ENCODE measurements around the gene PYY. TPM values are rescaled to one million over a fixed set of nuclear protein-coding genes. Genes with fewer than 3 reads are reported as not detected.

PYY gene
- total RNA-seq, 1 donor from 2014 or later, result not detected

- Mint-ChIP-seq H3K4me1 (peaks cover 14% of the 10 kb centered on the region), H3K27me3 (ENCODE audit: low read depth) (peaks cover 65% of the 10 kb centered on the region), H3K4me3 (no peak overlapping the region), H3K36me3 (no peaks in the 10 kb centered on the region), H3K27ac (no peak overlapping the region), H3K9me3 (no peaks in the 10 kb centered on the region)
- no peak for TF ChIP-seq CTCF (IDR thresholded peaks at IDR 0.05; ENCODE audit: unreplicated experiment)
- no peak for DNase-seq (ENCODE audit: low spot score in 2 of 2, unreplicated experiment in 2 of 2)
These were observed 4.0 kb downstream of the PYY start for GRCh38 chr17:43949781-43950180.

- DNase-seq (ENCODE audit: low spot score in 2 of 2, unreplicated experiment in 2 of 2), result no peak
- Mint-ChIP-seq H3K9me3 (no peaks in the 10 kb centered on the region), H3K36me3 (no peaks in the 10 kb centered on the region), H3K27me3 (ENCODE audit: low read depth) (peaks cover 35% of the 10 kb centered on the region), H3K4me1 (peaks cover 10% of the 10 kb centered on the region), H3K4me3 (no peak overlapping the region), H3K27ac (no peak overlapping the region)
- no peak for TF ChIP-seq CTCF (IDR thresholded peaks at IDR 0.05; ENCODE audit: unreplicated experiment)
These were observed 7.0 kb downstream of the PYY start for GRCh38 chr17:43946781-43947180.

GRCh38 chr17:43945074-43945829 lies 8.5 kb downstream of the PYY start:
- H3K4me1 Mint-ChIP-seq, result peaks cover 10% of the 10 kb centered on the region
- H3K27me3 Mint-ChIP-seq (ENCODE audit: low read depth), result peaks cover 23% of the 10 kb centered on the region
- TF ChIP-seq CTCF (IDR thresholded peaks at IDR 0.05; ENCODE audit: unreplicated experiment), result no peak
- no peak for DNase-seq (ENCODE audit: low spot score in 2 of 2, unreplicated experiment in 2 of 2)
- no peak overlapping the region for H3K27ac Mint-ChIP-seq
- no peak overlapping the region for H3K4me3 Mint-ChIP-seq
- no peaks in the 10 kb centered on the region for H3K9me3 Mint-ChIP-seq
- H3K36me3 Mint-ChIP-seq, result no peaks in the 10 kb centered on the region

GRCh38 chr17:43942051-43942685 lies 11.6 kb downstream of the PYY start, which contains the start of gene PPY:
Gene PPY (minus strand): TSS chr17:43942476. CDS start chr17:43941654, 822 bp downstream.
- DNase-seq (ENCODE audit: low spot score in 2 of 2, unreplicated experiment in 2 of 2), result no peak

GRCh38 chr17:43940630-43941029 lies 13.1 kb downstream of the PYY start:
- peak in 1 of 2 experiments; percentile 66 for DNase-seq (ENCODE audit: low spot score in 2 of 2, unreplicated experiment in 2 of 2)
- Mint-ChIP-seq H3K27me3 (ENCODE audit: low read depth) (peaks cover 25% of the 10 kb centered on the region), H3K4me3 (no peak overlapping the region), H3K27ac (no peak overlapping the region), H3K36me3 (no peaks in the 10 kb centered on the region), H3K9me3 (no peaks in the 10 kb centered on the region), H3K4me1 (peaks cover 13% of the 10 kb centered on the region)
- peak; percentile 69 for TF ChIP-seq CTCF (IDR thresholded peaks at IDR 0.05; ENCODE audit: unreplicated experiment)

More at GRCh38 chr17:43942051-43942685, 11.6 kb downstream of the PYY start, which contains the start of gene PPY:
- H3K27ac Mint-ChIP-seq, result no peak within 1 kb of the TSS
- no peak for TF ChIP-seq CTCF (IDR thresholded peaks at IDR 0.05; ENCODE audit: unreplicated experiment)
- H3K36me3 Mint-ChIP-seq, result no peaks in the 10 kb centered on the region
- peaks cover 20% of the 10 kb centered on the region for H3K27me3 Mint-ChIP-seq (ENCODE audit: low read depth)
- no peaks in the 10 kb centered on the region for H3K9me3 Mint-ChIP-seq
- H3K4me1 Mint-ChIP-seq, result peaks cover 14% of the 10 kb centered on the region
- H3K4me3 Mint-ChIP-seq, result no peak within 1 kb of the TSS
